ENCODE results near the gene GPC5.
"Not testable (repeated sequence)": the region's sequence is repeated elsewhere in the genome, so short reads cannot be mapped to it uniquely, and the experiment has no call there.

The GPC5 gene

DNA sequence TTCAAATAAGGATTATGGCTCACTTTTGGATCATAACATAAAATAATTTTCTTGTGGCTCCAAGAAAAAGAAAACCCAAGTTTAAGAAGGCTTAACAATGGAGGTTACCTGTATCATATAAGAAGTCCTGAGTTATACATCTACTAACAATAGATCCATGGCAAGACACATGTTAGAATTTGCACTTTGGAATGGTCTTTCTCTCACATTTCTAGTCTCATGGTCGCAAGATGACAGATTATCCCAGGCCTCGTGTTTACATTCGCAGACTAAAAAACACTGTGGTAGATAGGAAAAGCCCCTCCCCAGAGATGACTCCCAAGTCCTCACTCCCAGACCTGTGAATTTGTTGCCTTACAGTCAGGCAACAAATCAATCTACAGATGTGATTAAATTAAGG, 1082.0 kb downstream of the GPC5 start:
- H3K4me1 ChIP-seq (ENCODE audit: low read length), result peaks cover 8% of the 10 kb centered on the region
- TF ChIP-seq, protein P1, sequence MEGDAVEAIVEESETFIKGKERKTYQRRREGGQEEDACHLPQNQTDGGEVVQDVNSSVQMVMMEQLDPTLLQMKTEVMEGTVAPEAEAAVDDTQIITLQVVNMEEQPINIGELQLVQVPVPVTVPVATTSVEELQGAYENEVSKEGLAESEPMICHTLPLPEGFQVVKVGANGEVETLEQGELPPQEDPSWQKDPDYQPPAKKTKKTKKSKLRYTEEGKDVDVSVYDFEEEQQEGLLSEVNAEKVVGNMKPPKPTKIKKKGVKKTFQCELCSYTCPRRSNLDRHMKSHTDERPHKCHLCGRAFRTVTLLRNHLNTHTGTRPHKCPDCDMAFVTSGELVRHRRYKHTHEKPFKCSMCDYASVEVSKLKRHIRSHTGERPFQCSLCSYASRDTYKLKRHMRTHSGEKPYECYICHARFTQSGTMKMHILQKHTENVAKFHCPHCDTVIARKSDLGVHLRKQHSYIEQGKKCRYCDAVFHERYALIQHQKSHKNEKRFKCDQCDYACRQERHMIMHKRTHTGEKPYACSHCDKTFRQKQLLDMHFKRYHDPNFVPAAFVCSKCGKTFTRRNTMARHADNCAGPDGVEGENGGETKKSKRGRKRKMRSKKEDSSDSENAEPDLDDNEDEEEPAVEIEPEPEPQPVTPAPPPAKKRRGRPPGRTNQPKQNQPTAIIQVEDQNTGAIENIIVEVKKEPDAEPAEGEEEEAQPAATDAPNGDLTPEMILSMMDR (IDR thresholded peaks at IDR 0.05; ENCODE audit: low read depth, low read length), result no peak
- no peak for TF ChIP-seq EZH2phosphoT487 (IDR thresholded peaks at IDR 0.05; ENCODE audit: low read depth)
- H3K27ac ChIP-seq (ENCODE audit: low read length), result no peak overlapping the region
- no peak overlapping the region for H2AFZ ChIP-seq (ENCODE audit: low read depth, low read length)
- H3K4me2 ChIP-seq (ENCODE audit: low read length), result no peak overlapping the region
- H3K79me2 ChIP-seq (ENCODE audit: low read length), result no peaks in the 10 kb centered on the region
- no peaks in the 10 kb centered on the region for H3K9me3 ChIP-seq (ENCODE audit: insufficient read depth, low read length)
- no peaks in the 10 kb centered on the region for H3K27me3 ChIP-seq (ENCODE audit: low read depth, low read length)
- no peaks in the 10 kb centered on the region for H4K20me1 ChIP-seq (ENCODE audit: insufficient read depth, low read length)
- H3K9ac ChIP-seq (ENCODE audit: low read length), result no peak overlapping the region
- no peaks in the 10 kb centered on the region for H3K36me3 ChIP-seq (replicated peaks; ENCODE audit: low read depth, low read length)
- no peak overlapping the region for H3K4me3 ChIP-seq (ENCODE audit: low read length)

DNA sequence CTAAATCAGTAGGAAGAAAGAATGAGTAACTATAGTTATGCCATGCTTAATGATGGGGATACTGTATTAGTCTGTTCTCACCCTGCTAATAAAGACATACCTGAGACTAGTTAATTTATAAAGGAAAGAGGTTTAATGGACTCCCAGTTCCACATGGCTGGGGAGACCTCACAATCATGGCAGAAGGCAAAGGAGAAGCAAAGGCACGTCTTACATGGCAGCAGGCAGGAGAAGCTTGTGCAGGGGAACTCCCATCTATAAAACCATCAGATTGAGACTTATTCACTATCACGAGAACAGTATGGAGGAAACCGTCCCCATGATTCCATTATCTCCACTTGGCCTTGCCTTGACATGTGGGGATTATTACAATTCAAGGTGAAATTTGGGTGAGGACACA, 1084.4 kb downstream of the GPC5 start:
- H3K9ac ChIP-seq (ENCODE audit: low read length); H3K36me3 ChIP-seq (replicated peaks; ENCODE audit: low read depth, low read length); H3K27me3 ChIP-seq (ENCODE audit: low read depth, low read length); H3K79me2 ChIP-seq (ENCODE audit: low read length); H2AFZ ChIP-seq (ENCODE audit: low read depth, low read length); H3K4me1 ChIP-seq (ENCODE audit: low read length); H4K20me1 ChIP-seq (ENCODE audit: insufficient read depth, low read length); H3K9me3 ChIP-seq (ENCODE audit: insufficient read depth, low read length); H3K4me2 ChIP-seq (ENCODE audit: low read length); H3K27ac ChIP-seq (ENCODE audit: low read length); H3K4me3 ChIP-seq (ENCODE audit: low read length): not testable (repeated sequence)

DNA sequence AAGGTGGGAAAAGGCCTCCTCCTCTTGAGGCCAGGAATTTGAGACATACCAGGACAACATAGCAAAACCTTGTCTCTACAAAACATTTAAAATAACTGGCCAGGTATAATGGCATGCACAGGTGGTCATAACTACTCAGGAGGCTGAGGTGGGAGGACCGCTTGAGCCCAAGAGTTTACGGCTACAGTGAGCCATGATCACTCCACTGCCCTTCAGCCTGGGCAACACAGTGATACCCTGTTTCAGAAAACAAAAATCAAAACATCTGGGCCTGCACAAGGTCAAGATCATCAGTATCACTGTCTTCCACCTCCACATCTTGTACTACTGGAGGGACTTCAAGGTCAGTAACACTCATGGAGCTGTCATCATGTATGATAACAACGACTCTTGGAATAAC, 1085.5 kb downstream of the GPC5 start:
- Histone ChIP-seq H3K4me1 (ENCODE audit: low read length) (peaks cover 4% of the 10 kb centered on the region), H3K4me2 (ENCODE audit: low read length) (no peak overlapping the region)
- no peak for TF ChIP-seq EZH2phosphoT487 (IDR thresholded peaks at IDR 0.05; ENCODE audit: low read depth)
- TF ChIP-seq, protein P1 (IDR thresholded peaks at IDR 0.05; ENCODE audit: low read depth, low read length), result no peak

DNA sequence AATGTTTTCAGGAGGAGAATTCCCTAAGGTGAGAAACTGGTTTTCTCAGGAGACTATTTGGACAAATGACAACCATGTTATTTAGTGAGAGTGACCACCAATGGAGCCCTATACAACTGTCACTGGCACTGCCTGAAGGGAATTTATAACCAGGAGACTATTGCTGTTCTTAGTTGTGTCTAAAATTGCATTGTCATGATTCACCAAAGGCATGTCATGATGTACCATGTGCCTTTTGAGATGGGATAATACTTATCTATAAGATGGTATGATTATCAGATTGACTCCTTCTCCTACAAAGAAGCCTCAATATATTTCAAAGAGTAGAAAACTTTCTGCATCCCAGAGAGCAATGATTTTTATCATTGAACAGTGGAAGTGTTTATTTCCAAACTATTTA, 1088.8 kb downstream of the GPC5 start:
- H3K79me2 ChIP-seq (ENCODE audit: low read length), result no peaks in the 10 kb centered on the region
- H3K27me3 ChIP-seq (ENCODE audit: low read depth, low read length), result no peaks in the 10 kb centered on the region
- no peak overlapping the region for H3K9ac ChIP-seq (ENCODE audit: low read length)
- TF ChIP-seq, protein P1 (IDR thresholded peaks at IDR 0.05; ENCODE audit: low read depth, low read length), result no peak
- no peak for TF ChIP-seq EZH2phosphoT487 (IDR thresholded peaks at IDR 0.05; ENCODE audit: low read depth)
- H4K20me1 ChIP-seq (ENCODE audit: insufficient read depth, low read length), result no peaks in the 10 kb centered on the region
- H3K9me3 ChIP-seq (ENCODE audit: insufficient read depth, low read length), result no peaks in the 10 kb centered on the region
- H3K4me1 ChIP-seq (ENCODE audit: low read length), result no peaks in the 10 kb centered on the region
- H3K36me3 ChIP-seq (replicated peaks; ENCODE audit: low read depth, low read length), result no peaks in the 10 kb centered on the region
- H2AFZ ChIP-seq (ENCODE audit: low read depth, low read length), result no peak overlapping the region
- H3K4me2 ChIP-seq (ENCODE audit: low read length), result no peak overlapping the region
- no peak overlapping the region for H3K27ac ChIP-seq (ENCODE audit: low read length)
- H3K4me3 ChIP-seq (ENCODE audit: low read length), result no peak overlapping the region

More for the DNA sequence above, 1085.5 kb downstream of the GPC5 start:
- H4K20me1 ChIP-seq (ENCODE audit: insufficient read depth, low read length), result no peaks in the 10 kb centered on the region
- no peaks in the 10 kb centered on the region for H3K27me3 ChIP-seq (ENCODE audit: low read depth, low read length)
- H3K9me3 ChIP-seq (ENCODE audit: insufficient read depth, low read length), result no peaks in the 10 kb centered on the region
- H3K79me2 ChIP-seq (ENCODE audit: low read length), result no peaks in the 10 kb centered on the region
- H3K4me3 ChIP-seq (ENCODE audit: low read length), result no peak overlapping the region
- H3K36me3 ChIP-seq (replicated peaks; ENCODE audit: low read depth, low read length), result no peaks in the 10 kb centered on the region
- no peak overlapping the region for H3K9ac ChIP-seq (ENCODE audit: low read length)
- no peak overlapping the region for H3K27ac ChIP-seq (ENCODE audit: low read length)
- no peak overlapping the region for H2AFZ ChIP-seq (ENCODE audit: low read depth, low read length)

Measured in OCI-LY3 (cell line).